Mesothelial cell of epicardium (in vitro differentiated cells): Measurements from ENCODE around the gene IL2RG. TPM values are rescaled to one million over a fixed set of nuclear protein-coding genes. Genes with fewer than 3 reads are reported as not detected.

ENCODE experiments used
- DNase-seq, 2 experiments: peaks; one replicate each; pipeline ENCODE4 v3.0.0; 2021; ENCODE audit warnings: low spot score in 2 of 2; ENCODE audit not compliant: unreplicated experiment in 2 of 2
- H3K27ac Mint-ChIP-seq: 2 replicates; pipeline ENCODE4 v1.8.0; 2021; ENCODE audit warnings: mixed read lengths
- H3K27me3 Mint-ChIP-seq: 2 replicates; pipeline ENCODE4 v1.8.0; 2021; ENCODE audit warnings: low read depth, mixed read lengths
- H3K36me3 Mint-ChIP-seq: 2 replicates; pipeline ENCODE4 v1.8.0; 2021; ENCODE audit warnings: mixed read lengths
- H3K4me1 Mint-ChIP-seq: 2 replicates; pipeline ENCODE4 v1.8.0; 2021; ENCODE audit warnings: mixed read lengths
- H3K4me3 Mint-ChIP-seq: 2 replicates; pipeline ENCODE4 v1.8.0; 2021; ENCODE audit warnings: mild to moderate bottlenecking, moderate library complexity, mixed read lengths
- H3K9me3 Mint-ChIP-seq: 2 replicates; pipeline ENCODE4 v1.8.0; 2021; ENCODE audit warnings: mixed read lengths
- CTCF ChIP-seq: fragments of 200-600 bp; sonication (generic); IDR thresholded peaks from one replicate; pipeline ENCODE4 v1.5.0; 2021; ENCODE audit warnings: antibody characterized with exemption; ENCODE audit not compliant: unreplicated experiment
- total RNA-seq: library from RNA; stranded (reverse); gene quantifications from 3 replicates; pipeline ENCODE4 v1.2.1, GENCODE V29; 2021

IL2RG gene
- total RNA-seq, 1 donor from 2014 or later = not detected

GRCh38 chrX:71096760-71097032 lies 14.7 kb downstream of the IL2RG start:
- Mint-ChIP-seq H3K27me3 (no peaks in the 10 kb centered on the region), H3K4me1 (peaks cover 29% of the 10 kb centered on the region), H3K27ac (no peak overlapping the region), H3K4me3 (peak overlapping the region; percentile 83), H3K9me3 (peaks cover 15% of the 10 kb centered on the region), H3K36me3 (no peaks in the 10 kb centered on the region)
- TF ChIP-seq CTCF = no peak
- no peak for DNase-seq

GRCh38 chrX:71095981-71096759 lies 15.2 kb downstream of the IL2RG start:
- H3K4me1 Mint-ChIP-seq = peaks cover 29% of the 10 kb centered on the region

GRCh38 chrX:71095555-71095980 lies 15.8 kb downstream of the IL2RG start, which contains the start of gene FOXO4:
TSS of gene FOXO4 (plus strand) at chrX:71095851. CDS start at chrX:71096529, 678 bp downstream.
- Mint-ChIP-seq H3K36me3 (no peaks in the 10 kb centered on the region), H3K9me3 (peaks cover 18% of the 10 kb centered on the region), H3K27me3 (no peaks in the 10 kb centered on the region), H3K4me3 (peak within 1 kb of the TSS; percentile 83), H3K27ac (peak within 1 kb of the TSS; percentile 91), H3K4me1 (peaks cover 27% of the 10 kb centered on the region)
- peak; percentile 73 to 88 for DNase-seq
- TF ChIP-seq CTCF = no peak

More at GRCh38 chrX:71095981-71096759, 15.2 kb downstream of the IL2RG start:
- H3K9me3 Mint-ChIP-seq = peaks cover 18% of the 10 kb centered on the region
- no peaks in the 10 kb centered on the region for H3K36me3 Mint-ChIP-seq
- no peaks in the 10 kb centered on the region for H3K27me3 Mint-ChIP-seq
- peak overlapping the region; percentile 91 for H3K27ac Mint-ChIP-seq
- peak overlapping the region; percentile 83 for H3K4me3 Mint-ChIP-seq
- DNase-seq = peak in 1 of 2 experiments; percentile 42
- TF ChIP-seq CTCF = no peak

GRCh38 chrX:71095033-71095432 lies 16.3 kb downstream of the IL2RG start:
- no peaks in the 10 kb centered on the region for H3K27me3 Mint-ChIP-seq
- H3K36me3 Mint-ChIP-seq = no peaks in the 10 kb centered on the region
- peak overlapping the region; percentile 83 for H3K4me3 Mint-ChIP-seq
- H3K27ac Mint-ChIP-seq = no peak overlapping the region
- DNase-seq = no peak
- H3K4me1 Mint-ChIP-seq = peaks cover 24% of the 10 kb centered on the region
- TF ChIP-seq CTCF = no peak
- H3K9me3 Mint-ChIP-seq = peaks cover 18% of the 10 kb centered on the region

GRCh38 chrX:71091263-71091662 lies 20.1 kb downstream of the IL2RG start:
- no peaks in the 10 kb centered on the region for H3K36me3 Mint-ChIP-seq
- no peak for DNase-seq
- H3K27ac Mint-ChIP-seq = no peak overlapping the region
- no peak for TF ChIP-seq CTCF
- no peaks in the 10 kb centered on the region for H3K27me3 Mint-ChIP-seq
- no peak overlapping the region for H3K4me3 Mint-ChIP-seq
- H3K9me3 Mint-ChIP-seq = peaks cover 14% of the 10 kb centered on the region
- peaks cover 2% of the 10 kb centered on the region for H3K4me1 Mint-ChIP-seq
